ENCODE data around the gene ANKRD44.

- no peak for TF ChIP-seq POLR2A (IDR thresholded peaks at IDR 0.05)
- no peak for TF ChIP-seq CTCF (IDR thresholded peaks at IDR 0.05)
Measured at GRCh38 chr2:196977507-196977906, 333.1 kb downstream of the ANKRD44 start.
